Measurements from ENCODE around the gene TRIP4.
"Not testable (repeated sequence)": the region's sequence is repeated elsewhere in the genome, so short reads cannot be mapped to it uniquely, and the experiment has no call there.

The TRIP4 gene

DNA sequence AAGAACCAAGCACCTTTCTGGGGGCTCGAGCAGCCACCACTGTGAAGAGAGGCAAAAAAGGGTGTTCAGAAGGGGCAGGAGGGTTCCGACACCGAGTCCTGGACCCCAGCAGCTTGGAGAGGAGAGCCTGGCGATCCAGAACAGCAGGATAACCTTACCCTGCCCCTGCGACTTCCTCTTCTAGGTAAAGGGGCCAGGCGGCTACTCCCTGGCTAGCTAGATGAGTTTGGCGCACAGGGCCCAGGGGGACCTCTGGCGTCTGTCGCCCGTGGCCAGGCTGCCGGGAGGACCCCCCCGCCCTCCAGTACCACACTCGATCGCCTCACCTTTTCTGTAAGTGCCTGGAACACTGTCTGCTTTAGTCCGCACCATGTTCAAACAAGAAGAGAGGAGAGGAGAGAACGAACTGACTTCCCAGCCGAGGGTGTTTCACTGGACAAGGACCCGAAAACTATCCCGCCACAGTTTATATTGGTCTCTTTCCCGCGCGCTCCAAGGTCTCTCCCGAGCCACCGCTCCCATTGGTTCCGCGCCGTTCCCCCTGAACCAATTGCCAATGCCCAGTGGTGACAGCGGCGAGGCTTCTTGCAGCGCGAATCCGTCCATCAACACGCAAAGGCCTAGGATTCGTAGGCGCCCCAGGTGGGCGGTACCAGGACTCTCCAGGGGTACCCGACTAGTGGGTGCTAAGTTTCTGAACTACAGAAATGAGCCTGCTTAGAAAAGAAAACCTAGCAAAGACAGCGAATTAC, 6.5 kb upstream of the TRIP4 start, which contains the start of gene PCLAF:
PCLAF (minus strand) TSS at position 442 of the 752 bp plus-strand sequence; CDS start at position 372, 70 bp downstream.
- peak; percentile 91 for DNase-seq (ENCODE audit: low read depth)

- DNase-seq (ENCODE audit: low read depth), result no peak
Observed at GRCh38 chr15:64383760-64384159, 3.9 kb upstream of the TRIP4 start.

GRCh38 chr15:64386291-64386690, 1.3 kb upstream of the TRIP4 start:
- no peak for DNase-seq (ENCODE audit: low read depth)

GRCh38 chr15:64389036-64389435, 1.4 kb downstream of the TRIP4 start:
- DNase-seq (ENCODE audit: low read depth), result no peak

GRCh38 chr15:64392471-64392870, 4.8 kb downstream of the TRIP4 start:
- DNase-seq (ENCODE audit: low read depth), result not testable (repeated sequence)

DNA sequence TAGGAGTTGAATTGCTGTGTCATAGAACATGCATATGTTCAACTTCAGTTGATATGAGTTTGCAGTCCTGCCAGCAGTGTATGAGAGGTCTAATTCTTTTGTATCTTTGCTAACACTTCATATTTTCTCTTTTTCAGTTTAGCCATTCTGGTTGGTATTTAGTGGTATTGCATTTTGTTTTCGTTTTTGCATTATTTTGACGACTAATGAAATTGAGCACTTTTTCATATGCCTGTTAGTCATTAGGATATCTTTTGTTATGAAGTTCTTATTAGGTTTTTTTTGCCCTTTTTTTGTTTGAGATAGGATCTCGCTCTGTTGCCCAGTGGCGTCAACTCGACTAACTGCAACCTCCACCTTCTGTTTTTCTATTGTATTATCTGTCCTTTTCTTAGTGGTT, 9.2 kb downstream of the TRIP4 start:
- DNase-seq (ENCODE audit: low read depth), result no peak

DNA sequence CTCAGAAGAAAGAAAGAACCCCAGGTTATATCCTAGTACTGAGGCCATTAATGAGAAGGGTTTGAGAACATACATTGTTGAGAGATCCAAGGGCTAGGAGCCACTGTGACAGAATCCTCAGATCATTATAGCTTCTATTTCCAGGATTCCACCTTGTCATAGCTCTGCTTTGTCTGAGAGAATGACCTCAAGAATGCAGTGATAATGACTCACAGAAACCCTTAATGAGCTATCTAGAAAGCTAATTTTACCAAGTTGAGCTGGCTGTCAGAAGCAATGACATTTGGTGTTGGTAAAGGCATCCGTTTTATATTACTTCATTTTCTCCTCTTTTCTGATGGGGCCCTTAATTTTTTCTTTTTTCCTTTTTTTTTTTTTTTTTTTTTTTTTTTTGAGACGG, 10.9 kb downstream of the TRIP4 start:
- DNase-seq (ENCODE audit: low read depth), result no peak

GRCh38 chr15:64400583-64400982, 12.9 kb downstream of the TRIP4 start:
- no peak for DNase-seq (ENCODE audit: low read depth)

DNA sequence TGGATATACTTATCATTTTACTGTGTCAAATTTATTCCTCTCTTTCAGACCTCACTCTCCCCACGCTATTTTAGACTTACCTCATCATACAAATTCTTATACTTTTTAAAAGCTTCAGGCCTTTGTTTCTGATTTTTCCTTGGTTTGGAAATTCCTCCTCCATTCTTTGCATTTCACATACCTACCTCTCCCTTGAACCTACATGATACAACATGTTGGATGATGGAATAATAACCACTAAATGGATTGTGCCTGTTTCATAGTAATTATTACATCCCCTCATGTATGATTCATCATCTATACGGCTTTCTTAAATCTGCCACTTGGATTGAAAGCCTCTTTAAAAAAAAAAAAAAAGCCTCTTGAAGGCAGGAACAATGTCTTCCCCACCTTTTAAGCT, 24.6 kb downstream of the TRIP4 start:
- no peak for DNase-seq (ENCODE audit: low read depth)

DNA sequence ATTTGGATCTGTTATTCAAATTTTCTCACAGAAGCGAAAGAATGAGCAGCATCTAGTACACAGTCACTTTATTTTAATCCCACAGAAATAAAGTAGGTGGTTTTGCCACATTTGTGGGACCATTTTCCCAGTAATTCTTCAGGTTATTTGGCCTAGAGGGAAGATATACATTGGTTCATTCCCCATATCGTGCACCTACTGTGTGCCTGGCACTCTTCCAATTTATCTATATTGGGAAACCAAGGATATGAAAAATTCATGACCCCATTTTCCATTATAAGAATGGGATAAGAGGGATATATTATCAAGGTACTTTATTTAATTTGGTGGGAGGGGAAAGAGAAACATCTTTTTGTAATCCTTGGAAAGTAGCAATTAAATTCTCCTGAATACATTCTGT, 35.1 kb downstream of the TRIP4 start:
- DNase-seq (ENCODE audit: low read depth), result no peak

DNA sequence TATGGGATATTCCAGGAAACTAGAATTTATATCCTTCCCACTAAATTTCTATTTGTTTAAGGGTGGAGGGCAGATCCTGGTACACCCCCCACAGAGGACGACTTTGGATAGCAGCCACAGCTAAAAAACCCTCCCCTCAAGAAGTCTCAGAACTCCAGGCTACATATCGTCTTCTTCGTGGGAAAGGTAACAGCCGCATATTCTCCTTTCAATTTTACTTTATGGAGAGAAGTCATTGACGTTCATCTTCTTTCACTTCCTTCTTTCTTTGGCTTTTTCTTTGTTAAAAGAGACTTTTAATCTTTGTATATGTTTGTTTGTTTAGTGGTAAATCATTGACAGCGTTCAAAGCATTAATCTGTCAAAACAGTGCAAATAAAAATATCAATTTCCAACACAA, 36.3 kb downstream of the TRIP4 start:
- DNase-seq (ENCODE audit: low read depth), result no peak

DNA sequence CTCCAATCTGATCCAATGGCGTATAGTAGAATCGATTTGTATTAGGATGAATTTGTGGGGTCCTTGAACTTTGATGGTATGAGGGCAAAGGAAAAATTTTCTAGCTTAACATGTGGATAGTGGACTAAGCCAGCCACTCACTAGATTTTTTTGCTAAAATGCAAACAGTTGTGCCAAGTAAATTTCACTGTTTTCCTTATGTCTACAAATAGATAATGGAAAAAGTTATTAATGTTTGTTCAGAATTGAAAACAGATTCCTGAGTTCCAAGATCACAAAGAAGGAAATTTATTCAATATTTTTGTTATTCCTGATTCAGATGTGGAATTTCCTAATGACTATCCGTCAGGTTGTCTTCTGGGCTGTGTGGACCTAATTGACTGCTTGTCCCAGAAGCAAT, 37.6 kb downstream of the TRIP4 start:
- DNase-seq (ENCODE audit: low read depth), result no peak

GRCh38 chr15:64426845-64427465, 39.3 kb downstream of the TRIP4 start:
- no peak for DNase-seq (ENCODE audit: low read depth)

- DNase-seq (ENCODE audit: low read depth), result no peak
Observed at GRCh38 chr15:64429448-64429847, 41.8 kb downstream of the TRIP4 start.

DNA sequence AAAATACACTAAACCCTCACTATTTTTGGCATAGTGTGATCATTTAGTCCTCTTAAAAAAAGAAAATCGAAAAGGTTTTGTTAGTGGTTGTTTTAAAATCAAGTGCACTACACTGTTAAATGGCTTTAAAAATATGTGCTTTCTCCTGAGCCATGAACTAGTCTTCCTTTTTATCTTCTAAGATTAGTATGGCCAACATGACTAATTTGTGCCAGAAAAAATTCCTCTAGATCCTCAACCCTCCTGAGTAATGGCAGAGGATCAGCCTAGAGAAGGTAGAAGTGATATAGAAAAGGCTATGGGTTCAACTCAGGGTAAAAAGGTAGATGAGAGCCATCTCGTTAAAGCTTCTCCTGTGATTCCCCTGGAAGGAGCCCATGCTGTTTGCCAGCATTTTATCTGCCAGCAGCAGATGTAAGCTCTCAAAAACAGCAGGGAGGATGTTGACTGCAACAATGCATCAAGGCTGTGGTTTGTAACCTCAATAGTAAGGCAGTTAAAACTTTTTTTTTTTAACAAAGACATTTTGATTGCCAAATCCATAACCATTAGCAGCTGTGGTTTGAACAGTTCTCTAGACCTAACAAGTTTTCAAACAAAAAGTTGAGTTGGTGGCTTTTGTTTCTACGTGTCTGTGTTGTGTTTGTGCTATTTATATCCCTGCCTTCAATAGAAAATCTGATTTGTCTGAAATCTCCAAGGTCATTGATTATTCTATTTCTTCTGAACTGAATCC, 42.5 kb downstream of the TRIP4 start:
- DNase-seq (ENCODE audit: low read depth), result peak; percentile 21

DNA sequence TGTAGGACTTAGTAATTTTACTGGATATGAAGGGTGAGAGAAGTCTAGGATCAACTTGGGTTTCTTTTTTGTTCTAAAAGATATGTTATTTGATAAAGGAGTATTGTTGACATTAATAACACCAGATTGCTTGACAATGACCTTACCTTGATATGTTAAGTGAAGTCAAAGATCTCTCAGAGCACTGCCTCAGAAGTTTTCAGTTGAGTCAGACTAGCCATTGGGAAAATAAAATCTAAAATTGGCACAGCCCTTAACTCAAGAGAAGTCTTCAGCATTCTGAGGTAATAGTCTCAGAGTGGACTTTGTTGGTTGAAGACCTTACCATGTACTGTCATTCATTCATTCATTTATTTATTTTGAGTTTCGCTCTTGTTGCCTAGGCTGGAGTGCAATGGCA, 50.3 kb downstream of the TRIP4 start:
- DNase-seq (ENCODE audit: low read depth), result no peak

GRCh38 chr15:64438653-64439447, 51.2 kb downstream of the TRIP4 start:
- no peak for DNase-seq (ENCODE audit: low read depth)

DNA sequence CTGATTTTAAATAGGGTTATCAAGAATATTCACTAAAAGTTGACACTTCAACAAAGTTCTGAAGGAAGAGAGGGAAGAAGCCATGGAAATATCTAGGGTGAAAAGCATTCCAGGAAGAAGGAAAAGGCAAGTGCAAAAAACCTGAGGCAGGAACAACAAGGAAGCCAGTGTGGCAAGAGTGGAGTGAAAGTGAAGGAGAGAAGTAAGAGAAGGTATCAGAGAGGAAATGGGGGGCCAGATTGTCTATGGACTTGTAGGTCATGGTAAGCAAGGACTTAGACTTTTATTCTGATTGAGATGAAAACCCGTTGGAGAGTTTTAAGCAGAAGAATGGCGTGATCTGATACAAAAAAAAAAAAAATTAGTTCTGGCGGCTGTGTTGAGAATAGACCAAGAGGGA, 54.2 kb downstream of the TRIP4 start:
- no peak for DNase-seq (ENCODE audit: low read depth)

GRCh38 chr15:64443016-64443415, 55.4 kb downstream of the TRIP4 start:
- DNase-seq (ENCODE audit: low read depth), result no peak

- no peak for DNase-seq (ENCODE audit: low read depth)
Observed at GRCh38 chr15:64443747-64444621, 56.3 kb downstream of the TRIP4 start.

- DNase-seq (ENCODE audit: low read depth), result no peak
Observed at GRCh38 chr15:64444836-64445235, 57.2 kb downstream of the TRIP4 start.
